Measurements from ENCODE around the gene TSPAN32.

- TF ChIP-seq CTCF (conservative IDR thresholded peaks at IDR 0.05; ENCODE audit: low read depth, low read length) = no peak
- no peak for TF ChIP-seq EZH2 (IDR thresholded peaks at IDR 0.05; ENCODE audit: borderline replicate concordance, low read depth, low read length, poor library complexity, severe bottlenecking)
Observed at GRCh38 chr11:2352420-2352819, 50.6 kb downstream of the TSPAN32 start.

Measured in A673 (cell line).